CD4-positive, alpha-beta memory T cell (primary cell): ENCODE measurements around the gene PLCD4. TPM values are rescaled to one million over a fixed set of nuclear protein-coding genes. Genes with fewer than 3 reads are reported as not detected.

ENCODE experiments used
- CTCF ChIA-PET: fragments of 350-600 bp; sonication (Branson Sonifier 250); formaldehyde crosslinking; loops from one replicate; lab custom pipeline; 2021; ENCODE audit warnings: inconsistent platforms; ENCODE audit not compliant: partially characterized antibody; lab: Charles Lee
- POLR2A ChIA-PET: fragments of 350-600 bp; sonication (Branson Sonifier 250); formaldehyde crosslinking; loops from one replicate; lab custom pipeline; 2021; ENCODE audit not compliant: partially characterized antibody; lab: Charles Lee
- DNase-seq, 5 donors: peaks; one replicate each; pipeline versions ENCODE4 v3.0.0 to v3.0.0-alpha.2; 2020 to 2022; ENCODE audit warnings: mixed read lengths in 1 of 5
- H3K27ac ChIP-seq: one replicate; pipeline ENCODE4 v1.7.0; 2013; ENCODE audit warnings: low read depth, low read length
- H3K27me3 ChIP-seq: 2 replicates; pipeline ENCODE4 v1.7.0; 2013; ENCODE audit warnings: mild to moderate bottlenecking, low read length, moderate library complexity; ENCODE audit not compliant: insufficient read depth
- H3K36me3 ChIP-seq: 2 replicates; pipeline ENCODE4 v1.7.0; 2013; ENCODE audit warnings: mild to moderate bottlenecking, low read length, moderate library complexity; ENCODE audit not compliant: insufficient read depth
- H3K4me1 ChIP-seq: 2 replicates; pipeline ENCODE4 v1.7.0; 2013; ENCODE audit warnings: mild to moderate bottlenecking, low read length, moderate library complexity; ENCODE audit not compliant: insufficient read depth
- H3K4me3 ChIP-seq, 2 donors: one replicate each; pipeline ENCODE4 v1.7.0; 2013; ENCODE audit warnings: low read length in 2 of 2, mild to moderate bottlenecking in 1 of 2
- H3K9me3 ChIP-seq, 2 donors: one replicate each; pipeline ENCODE4 v1.7.0; 2013; ENCODE audit warnings: low read length in 2 of 2, control low read depth in 1 of 2; ENCODE audit not compliant: control insufficient read depth in 1 of 2
- H3K27ac Mint-ChIP-seq, 7 donors: one replicate each; pipeline ENCODE4 v1.8.0; 2020 to 2021; ENCODE audit warnings: mixed read lengths in 7 of 7, mild to moderate bottlenecking in 6 of 7, inconsistent platforms in 3 of 7, moderate library complexity in 3 of 7
- H3K27me3 Mint-ChIP-seq, 2 donors: one replicate each; pipeline ENCODE4 v1.8.0; 2020 to 2021; ENCODE audit warnings: mixed read lengths in 2 of 2
- H3K36me3 Mint-ChIP-seq, 2 donors: one replicate each; pipeline ENCODE4 v1.8.0; 2020 to 2021; ENCODE audit warnings: mixed read lengths in 2 of 2, inconsistent platforms in 1 of 2, mild to moderate bottlenecking in 1 of 2
- H3K4me1 Mint-ChIP-seq, 4 donors: one replicate each; pipeline ENCODE4 v1.8.0; 2020 to 2021; ENCODE audit warnings: mixed read lengths in 4 of 4, mild to moderate bottlenecking in 1 of 4
- H3K4me3 Mint-ChIP-seq, 8 donors: one replicate each; pipeline ENCODE4 v1.8.0; 2020 to 2021; ENCODE audit warnings: mixed read lengths in 8 of 8, mild to moderate bottlenecking in 7 of 8, moderate library complexity in 6 of 8, inconsistent platforms in 3 of 8
- H3K9me3 Mint-ChIP-seq, 8 donors: one replicate each; pipeline ENCODE4 v1.8.0; 2020 to 2021; ENCODE audit warnings: mixed read lengths in 8 of 8, mild to moderate bottlenecking in 5 of 8, inconsistent platforms in 3 of 8, moderate library complexity in 1 of 8
- intact Hi-C: fragments of 100-400 bp; cut with micrococcal nuclease; formaldehyde crosslinking; loops from one replicate; pipeline ENCODE4 v1.15.1; 2023
- polyA plus RNA-seq, 2 donors: library from polyadenylated mRNA; unstranded; fragments of 300-500 nt; fragmentation: Illumina TruSeq; gene quantifications; one replicate each; pipeline ENCODE4 v1.2.3, GENCODE V29; 2021
- total RNA-seq, 2 experiments: library from RNA; stranded (reverse); gene quantifications; one replicate each; pipeline ENCODE4 v1.2.3, GENCODE V29; 2021

The PLCD4 gene
- total and polyA plus RNA-seq, 4 experiments from 2014 or later, result 0.26 to 0.49 (median 0.30) TPM; not detected in 1

- no peaks in the 10 kb centered on the region for H3K9me3 ChIP-seq
- ChIA-PET POLR2A (interaction anchor here (0.8 kb wide), 1 partner anchor 944 kb away, joined by 3 read pairs; no protein-coding TSS in a partner anchor), CTCF (interaction anchor here (0.6 kb wide), 1 partner anchor 386 kb away, joined by 3 read pairs; no protein-coding TSS in a partner anchor)
- H3K4me1 ChIP-seq, result peaks cover 35% of the 10 kb centered on the region
- no peak for DNase-seq
- no peak overlapping the region for H3K4me3 ChIP-seq
- H3K27me3 Mint-ChIP-seq, result no peaks in the 10 kb centered on the region
- H3K4me3 Mint-ChIP-seq, result no peak overlapping the region
- peaks cover 14% of the 10 kb centered on the region for H3K36me3 ChIP-seq
- H3K36me3 Mint-ChIP-seq, result peaks cover 13 to 55% of the 10 kb centered on the region in 2 donors
- H3K4me1 Mint-ChIP-seq, result peaks cover 19 to 36% (median 29%) of the 10 kb centered on the region in 4 donors
- intact Hi-C loops, result no loop called here
- no peak overlapping the region for H3K27ac ChIP-seq
- no peaks in the 10 kb centered on the region for H3K27me3 ChIP-seq
- H3K9me3 Mint-ChIP-seq, result no peaks in the 10 kb centered on the region
- peak overlapping the region in 3 of 7 donors; percentile 8 to 60 (median 44) for H3K27ac Mint-ChIP-seq
Measured at GRCh38 chr2:218577482-218578220, 30.0 kb upstream of the PLCD4 start.

GRCh38 chr2:218578272-218578877 is 29.3 kb upstream of the PLCD4 start:
- CTCF ChIA-PET, result no interaction called here
- Mint-ChIP-seq H3K36me3 (peaks cover 18 to 58% of the 10 kb centered on the region in 2 donors), H3K27ac (peak overlapping the region in 4 of 7 donors; percentile 6 to 53 (median 26)), H3K4me1 (peaks cover 18 to 38% (median 26%) of the 10 kb centered on the region in 4 donors), H3K27me3 (no peaks in the 10 kb centered on the region), H3K9me3 (no peaks in the 10 kb centered on the region), H3K4me3 (no peak overlapping the region)
- Histone ChIP-seq H3K36me3 (peaks cover 20% of the 10 kb centered on the region), H3K9me3 (no peaks in the 10 kb centered on the region), H3K27me3 (no peaks in the 10 kb centered on the region), H3K27ac (no peak overlapping the region), H3K4me1 (peaks cover 35% of the 10 kb centered on the region), H3K4me3 (no peak overlapping the region)
- DNase-seq, result no peak
- intact Hi-C loops, result no loop called here
- POLR2A ChIA-PET, result no interaction called here

DNA sequence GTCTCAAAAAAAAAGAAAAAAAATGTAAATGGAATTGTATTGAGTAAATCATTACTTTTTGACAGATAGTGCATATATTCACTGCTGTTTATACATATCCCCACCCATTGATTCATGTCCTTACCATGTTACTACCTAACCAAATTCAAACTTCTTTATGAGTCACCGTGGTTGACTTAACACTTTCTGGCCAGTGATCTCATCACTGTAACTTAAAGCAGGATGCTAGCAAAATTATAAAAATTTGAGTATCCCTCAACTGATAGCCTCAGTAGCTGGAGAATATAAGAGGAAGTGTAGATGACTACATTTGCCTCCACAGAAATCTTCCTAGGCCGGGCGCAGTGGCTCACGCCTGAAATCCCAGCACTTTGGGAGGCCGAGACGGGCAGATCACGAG is 25.6 kb upstream of the PLCD4 start:
- H3K27me3 Mint-ChIP-seq, result no peaks in the 10 kb centered on the region
- H3K4me1 Mint-ChIP-seq, result peaks cover 13 to 34% (median 18%) of the 10 kb centered on the region in 4 donors
- H3K36me3 Mint-ChIP-seq, result peaks cover 32 to 69% of the 10 kb centered on the region in 2 donors
- peaks cover 0 to 2% (median 0%) of the 10 kb centered on the region in 8 donors for H3K9me3 Mint-ChIP-seq
- H3K27ac ChIP-seq, result no peak overlapping the region
- H3K4me3 Mint-ChIP-seq, result no peak overlapping the region
- no peaks in the 10 kb centered on the region for H3K27me3 ChIP-seq
- peak overlapping the region in 2 of 7 donors; percentile 17 to 22 for H3K27ac Mint-ChIP-seq
- peaks cover 35% of the 10 kb centered on the region for H3K36me3 ChIP-seq
- DNase-seq, result no peak
- H3K4me1 ChIP-seq, result peaks cover 18% of the 10 kb centered on the region
- H3K4me3 ChIP-seq, result no peak overlapping the region
- ChIA-PET POLR2A (interaction anchor here (0.6 to 1.1 kb wide), 2 partner anchors 8 to 13 kb away, joined by 3 read pairs; no protein-coding TSS in a partner anchor), CTCF (no interaction called here)
- H3K9me3 ChIP-seq, result no peaks in the 10 kb centered on the region
- intact Hi-C loops, result no loop called here

- Histone ChIP-seq H3K4me1 (no peaks in the 10 kb centered on the region), H3K36me3 (peaks cover 36% of the 10 kb centered on the region), H3K4me3 (no peak overlapping the region), H3K9me3 (no peaks in the 10 kb centered on the region), H3K27ac (no peak overlapping the region), H3K27me3 (no peaks in the 10 kb centered on the region)
- Mint-ChIP-seq H3K36me3 (peaks cover 41 to 67% of the 10 kb centered on the region in 2 donors), H3K4me3 (no peak overlapping the region), H3K27me3 (no peaks in the 10 kb centered on the region), H3K4me1 (peaks cover 3 to 15% (median 5%) of the 10 kb centered on the region in 4 donors), H3K27ac (peak overlapping the region in 1 of 7 donors; percentile 48), H3K9me3 (peaks cover 0 to 2% (median 0%) of the 10 kb centered on the region in 8 donors)
- ChIA-PET CTCF (no interaction called here), POLR2A (no interaction called here)
- intact Hi-C loops, result no loop called here
- DNase-seq, result no peak
Measured at GRCh38 chr2:218583983-218584850, 23.5 kb upstream of the PLCD4 start.

DNA sequence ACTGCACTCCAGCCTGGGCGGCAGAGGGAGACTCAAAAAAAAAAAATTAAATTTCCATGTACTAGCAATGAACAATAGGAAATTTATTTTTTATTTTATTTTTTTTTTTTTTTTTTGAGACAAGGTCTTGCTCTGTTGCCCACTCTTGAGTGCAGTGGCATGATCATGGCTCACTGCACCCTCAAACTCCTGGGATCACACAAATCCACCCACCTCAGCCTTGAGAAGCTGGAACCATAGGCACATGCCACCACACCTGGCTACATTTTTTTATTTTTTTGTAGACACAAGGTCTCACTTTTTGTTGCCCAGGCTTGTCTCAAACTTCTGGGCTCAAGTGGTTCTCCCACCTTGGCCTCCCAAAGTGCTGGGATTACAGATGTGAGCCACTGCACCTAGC is 22.2 kb upstream of the PLCD4 start:
- intact Hi-C loops, result no loop called here
- Histone ChIP-seq H3K4me3 (no peak overlapping the region), H3K27me3 (no peaks in the 10 kb centered on the region), H3K4me1 (no peaks in the 10 kb centered on the region), H3K27ac (no peak overlapping the region), H3K36me3 (peaks cover 49% of the 10 kb centered on the region), H3K9me3 (no peaks in the 10 kb centered on the region)
- Mint-ChIP-seq H3K27me3 (no peaks in the 10 kb centered on the region), H3K9me3 (peaks cover 0 to 2% (median 0%) of the 10 kb centered on the region in 8 donors), H3K4me1 (peaks cover under 1 to 9% (median 3%) of the 10 kb centered on the region in 4 donors), H3K27ac (no peak overlapping the region), H3K4me3 (no peak overlapping the region), H3K36me3 (peaks cover 52 to 75% of the 10 kb centered on the region in 2 donors)
- CTCF ChIA-PET, result no interaction called here
- no peak for DNase-seq
- POLR2A ChIA-PET, result no interaction called here

DNA sequence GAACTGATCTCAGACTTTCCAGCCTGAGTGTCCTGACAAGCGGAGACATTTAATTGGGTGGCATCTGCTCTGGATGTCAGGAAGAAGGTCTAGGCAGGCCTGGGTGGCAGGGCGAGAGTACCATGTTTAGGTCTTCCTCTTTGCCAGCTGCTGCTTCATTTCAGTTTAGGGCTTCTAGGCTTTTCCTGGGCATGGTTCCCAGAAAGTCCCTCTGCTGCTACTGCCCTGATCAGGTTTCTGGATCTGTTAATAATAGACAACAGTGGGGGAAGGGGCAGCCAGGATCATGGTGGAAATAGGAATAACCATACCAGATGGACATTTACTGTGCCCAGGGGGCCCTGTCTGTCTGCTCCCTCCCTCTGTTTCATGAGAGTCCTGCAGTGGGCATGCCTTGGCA is 2.3 kb upstream of the PLCD4 start:
- ChIA-PET POLR2A (no interaction called here), CTCF (no interaction called here)
- Histone ChIP-seq H3K9me3 (no peaks in the 10 kb centered on the region), H3K27me3 (no peaks in the 10 kb centered on the region), H3K4me1 (no peaks in the 10 kb centered on the region), H3K27ac (no peak overlapping the region), H3K4me3 (no peak overlapping the region), H3K36me3 (no peaks in the 10 kb centered on the region)
- DNase-seq, result no peak
- Mint-ChIP-seq H3K36me3 (no peaks in the 10 kb centered on the region), H3K27me3 (peaks cover 9 to 19% of the 10 kb centered on the region in 2 donors), H3K9me3 (no peaks in the 10 kb centered on the region), H3K4me3 (no peak overlapping the region), H3K4me1 (no peaks in the 10 kb centered on the region), H3K27ac (no peak overlapping the region)
- intact Hi-C loops, result no loop called here
